ENCODE results near the gene GTF3C5.

The GTF3C5 gene

GRCh38 chr9:133057006-133057405 lies 26.2 kb downstream of the GTF3C5 start:
- no peak overlapping the region for H3K4me3 ChIP-seq (ENCODE audit: low read length)
- no peaks in the 10 kb centered on the region for H3K9me3 ChIP-seq (ENCODE audit: control insufficient read depth, insufficient read depth, low read length)
- no peak overlapping the region for H3K27ac ChIP-seq (ENCODE audit: low read depth, low read length)
- TF ChIP-seq EZH2phosphoT487 (IDR thresholded peaks at IDR 0.05; ENCODE audit: borderline replicate concordance, low read length) = no peak
- TF ChIP-seq CTCF (IDR thresholded peaks at IDR 0.05; ENCODE audit: low read depth, low read length, poor library complexity, severe bottlenecking) = no peak
- no peaks in the 10 kb centered on the region for H3K27me3 ChIP-seq (ENCODE audit: control insufficient read depth, low read length)
- H3K36me3 ChIP-seq (ENCODE audit: control insufficient read depth, low read length) = peaks cover 48% of the 10 kb centered on the region
- no peaks in the 10 kb centered on the region for H3K9me2 ChIP-seq (replicated peaks; ENCODE audit: control insufficient read depth, low read length)
- no peaks in the 10 kb centered on the region for H3F3A ChIP-seq (ENCODE audit: control insufficient read depth, insufficient read depth)
- no peak overlapping the region for H3K4me2 ChIP-seq (ENCODE audit: low read length)
- no peaks in the 10 kb centered on the region for H3K79me2 ChIP-seq (ENCODE audit: control insufficient read depth, low read length)
- H4K20me1 ChIP-seq (ENCODE audit: control insufficient read depth, insufficient read depth, low read depth, low read length) = no peaks in the 10 kb centered on the region
- peaks cover 19% of the 10 kb centered on the region for H3K4me1 ChIP-seq (ENCODE audit: control insufficient read depth, low read length)

- H3K9me2 ChIP-seq (replicated peaks; ENCODE audit: control insufficient read depth, low read length) = no peaks in the 10 kb centered on the region
- no peak overlapping the region for H3K4me3 ChIP-seq (ENCODE audit: low read length)
- H3K27me3 ChIP-seq (ENCODE audit: control insufficient read depth, low read length) = no peaks in the 10 kb centered on the region
- H3F3A ChIP-seq (ENCODE audit: control insufficient read depth, insufficient read depth) = no peaks in the 10 kb centered on the region
- H3K36me3 ChIP-seq (ENCODE audit: control insufficient read depth, low read length) = peaks cover 43% of the 10 kb centered on the region
- H3K27ac ChIP-seq (ENCODE audit: low read depth, low read length) = no peak overlapping the region
- H3K9me3 ChIP-seq (ENCODE audit: control insufficient read depth, insufficient read depth, low read length) = no peaks in the 10 kb centered on the region
- no peaks in the 10 kb centered on the region for H4K20me1 ChIP-seq (ENCODE audit: control insufficient read depth, insufficient read depth, low read depth, low read length)
- TF ChIP-seq CTCF (IDR thresholded peaks at IDR 0.05; ENCODE audit: low read depth, low read length, poor library complexity, severe bottlenecking) (no peak), EZH2phosphoT487 (IDR thresholded peaks at IDR 0.05; ENCODE audit: borderline replicate concordance, low read length) (no peak)
- peaks cover 19% of the 10 kb centered on the region for H3K4me1 ChIP-seq (ENCODE audit: control insufficient read depth, low read length)
- H3K79me2 ChIP-seq (ENCODE audit: control insufficient read depth, low read length) = no peaks in the 10 kb centered on the region
- H3K4me2 ChIP-seq (ENCODE audit: low read length) = no peak overlapping the region
Observed at GRCh38 chr9:133057553-133057952, 26.8 kb downstream of the GTF3C5 start.

GRCh38 chr9:133058071-133058470 lies 27.3 kb downstream of the GTF3C5 start:
- Histone ChIP-seq H3K9me3 (ENCODE audit: control insufficient read depth, insufficient read depth, low read length) (no peaks in the 10 kb centered on the region), H4K20me1 (ENCODE audit: control insufficient read depth, insufficient read depth, low read depth, low read length) (no peaks in the 10 kb centered on the region), H3K9me2 (replicated peaks; ENCODE audit: control insufficient read depth, low read length) (no peaks in the 10 kb centered on the region), H3K4me2 (ENCODE audit: low read length) (no peak overlapping the region), H3K79me2 (ENCODE audit: control insufficient read depth, low read length) (no peaks in the 10 kb centered on the region), H3F3A (ENCODE audit: control insufficient read depth, insufficient read depth) (no peaks in the 10 kb centered on the region), H3K27ac (ENCODE audit: low read depth, low read length) (no peak overlapping the region), H3K36me3 (ENCODE audit: control insufficient read depth, low read length) (peaks cover 43% of the 10 kb centered on the region), H3K27me3 (ENCODE audit: control insufficient read depth, low read length) (no peaks in the 10 kb centered on the region), H3K4me3 (ENCODE audit: low read length) (no peak overlapping the region), H3K4me1 (ENCODE audit: control insufficient read depth, low read length) (peaks cover 19% of the 10 kb centered on the region)
- TF ChIP-seq EZH2phosphoT487 (IDR thresholded peaks at IDR 0.05; ENCODE audit: borderline replicate concordance, low read length) (no peak), CTCF (IDR thresholded peaks at IDR 0.05; ENCODE audit: low read depth, low read length, poor library complexity, severe bottlenecking) (no peak)

All from DOHH2 (cell line).